Mucosa of stomach (tissue), 1 donor: ENCODE results near the gene ATN1.
A peak's percentile ranks its signal among the peaks of the same experiment; 100 is the strongest.
"Not testable (repeated sequence)": the region's sequence is repeated elsewhere in the genome, so short reads cannot be mapped to it uniquely, and the experiment has no call there.

Experiments used
- H3K27me3 ChIP-seq: one replicate; pipeline ENCODE4 v1.7.0; 2013; ENCODE audit warnings: mild to moderate bottlenecking, low read length; ENCODE audit not compliant: control insufficient read depth, insufficient read depth
- H3K36me3 ChIP-seq: one replicate; pipeline ENCODE4 v1.7.0; 2013; ENCODE audit warnings: low read length; ENCODE audit not compliant: control insufficient read depth, insufficient read depth
- H3K4me1 ChIP-seq: one replicate; pipeline ENCODE4 v1.7.0; 2013; ENCODE audit warnings: mild to moderate bottlenecking, low read length; ENCODE audit not compliant: control insufficient read depth, insufficient read depth
- H3K4me3 ChIP-seq: one replicate; pipeline ENCODE4 v1.7.0; 2013; ENCODE audit warnings: low read length
- H3K9ac ChIP-seq: one replicate; pipeline ENCODE4 v1.7.0; 2013; ENCODE audit warnings: mild to moderate bottlenecking, low read length, moderate library complexity
- H3K9me3 ChIP-seq: one replicate; pipeline ENCODE4 v1.7.0; 2013; ENCODE audit warnings: mild to moderate bottlenecking, low read length, moderate library complexity; ENCODE audit not compliant: control insufficient read depth
- donor health status: Pancreatic carcinoma.

Gene ATN1

GRCh38 chr12:6890789-6891645, 36.7 kb upstream of the ATN1 start:
- H3K9ac ChIP-seq = peak overlapping the region; percentile 86
- H3K4me1 ChIP-seq = peaks cover 12% of the 10 kb centered on the region
- H3K9me3 ChIP-seq = no peaks in the 10 kb centered on the region
- peak overlapping the region; percentile 69 for H3K4me3 ChIP-seq
- no peaks in the 10 kb centered on the region for H3K27me3 ChIP-seq
- H3K36me3 ChIP-seq = no peaks in the 10 kb centered on the region

- H3K9me3 ChIP-seq = no peaks in the 10 kb centered on the region
- no peaks in the 10 kb centered on the region for H3K27me3 ChIP-seq
- peak overlapping the region; percentile 69 for H3K4me3 ChIP-seq
- peaks cover 12% of the 10 kb centered on the region for H3K4me1 ChIP-seq
- H3K9ac ChIP-seq = peak overlapping the region; percentile 86
- no peaks in the 10 kb centered on the region for H3K36me3 ChIP-seq
Measured at GRCh38 chr12:6891646-6892001, 36.1 kb upstream of the ATN1 start.

- not testable (repeated sequence) for H3K4me3 ChIP-seq, H3K36me3 ChIP-seq, H3K9me3 ChIP-seq, H3K9ac ChIP-seq, H3K27me3 ChIP-seq
- peaks cover 12% of the 10 kb centered on the region for H3K4me1 ChIP-seq
Measured at GRCh38 chr12:6892683-6893082, 35.1 kb upstream of the ATN1 start.

GRCh38 chr12:6894321-6894720, 33.4 kb upstream of the ATN1 start:
- no peaks in the 10 kb centered on the region for H3K36me3 ChIP-seq
- H3K9ac ChIP-seq = no peak overlapping the region
- no peak overlapping the region for H3K4me3 ChIP-seq
- peaks cover 13% of the 10 kb centered on the region for H3K4me1 ChIP-seq
- H3K9me3 ChIP-seq = no peaks in the 10 kb centered on the region
- no peaks in the 10 kb centered on the region for H3K27me3 ChIP-seq

GRCh38 chr12:6896846-6897435, 30.8 kb upstream of the ATN1 start:
- no peak overlapping the region for H3K9ac ChIP-seq
- H3K9me3 ChIP-seq = no peaks in the 10 kb centered on the region
- H3K4me3 ChIP-seq = no peak overlapping the region
- H3K4me1 ChIP-seq = peaks cover 10% of the 10 kb centered on the region
- no peaks in the 10 kb centered on the region for H3K27me3 ChIP-seq
- H3K36me3 ChIP-seq = no peaks in the 10 kb centered on the region

DNA sequence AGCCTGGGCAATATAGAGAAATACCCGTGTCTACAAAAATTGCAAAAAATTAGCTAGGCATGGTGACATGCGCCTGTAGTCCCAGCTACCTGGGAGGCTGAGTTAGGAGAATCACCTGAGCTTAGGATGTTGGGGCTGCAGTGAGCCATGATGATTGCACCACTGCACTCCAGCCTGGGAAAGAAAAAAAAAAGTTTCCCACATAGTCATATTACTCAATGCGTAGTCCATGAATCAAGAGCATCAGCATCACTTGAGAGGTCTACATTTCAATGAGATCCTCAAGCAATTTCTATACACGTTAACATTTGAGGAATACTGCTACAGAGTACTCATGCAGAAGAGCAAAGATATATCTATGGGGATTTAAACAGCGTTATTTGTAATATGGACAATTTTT, 28.3 kb upstream of the ATN1 start:
- Histone ChIP-seq H3K4me1 (peaks cover 13% of the 10 kb centered on the region), H3K9me3 (no peaks in the 10 kb centered on the region), H3K27me3 (no peaks in the 10 kb centered on the region), H3K36me3 (no peaks in the 10 kb centered on the region), H3K4me3 (no peak overlapping the region), H3K9ac (no peak overlapping the region)

- no peaks in the 10 kb centered on the region for H3K9me3 ChIP-seq
- no peak overlapping the region for H3K9ac ChIP-seq
- H3K4me1 ChIP-seq = peaks cover 15% of the 10 kb centered on the region
- no peak overlapping the region for H3K4me3 ChIP-seq
- no peaks in the 10 kb centered on the region for H3K36me3 ChIP-seq
- H3K27me3 ChIP-seq = no peaks in the 10 kb centered on the region
Measured at GRCh38 chr12:6899837-6900519, 27.8 kb upstream of the ATN1 start.

DNA sequence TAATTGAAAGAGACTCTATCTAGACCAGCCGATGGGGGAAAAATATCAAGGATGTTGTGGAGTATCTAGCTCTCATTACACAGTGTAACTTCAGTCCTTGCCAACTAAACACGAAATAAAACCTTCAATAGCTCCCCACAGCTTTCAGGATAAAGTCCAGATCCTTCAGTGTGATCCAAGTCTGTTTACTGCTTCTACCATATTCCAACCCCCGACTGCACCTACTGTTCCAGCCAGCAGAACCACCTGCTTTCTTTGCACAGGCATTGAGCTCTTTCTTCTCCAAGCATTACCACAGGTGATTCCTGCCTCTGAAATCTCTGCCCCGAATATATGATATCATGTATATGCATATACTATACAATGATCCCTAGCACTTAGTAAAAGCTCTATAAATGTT, 25.3 kb upstream of the ATN1 start:
- Histone ChIP-seq H3K36me3 (no peaks in the 10 kb centered on the region), H3K9me3 (no peaks in the 10 kb centered on the region), H3K27me3 (no peaks in the 10 kb centered on the region), H3K4me1 (peaks cover 21% of the 10 kb centered on the region), H3K4me3 (no peak overlapping the region), H3K9ac (no peak overlapping the region)

DNA sequence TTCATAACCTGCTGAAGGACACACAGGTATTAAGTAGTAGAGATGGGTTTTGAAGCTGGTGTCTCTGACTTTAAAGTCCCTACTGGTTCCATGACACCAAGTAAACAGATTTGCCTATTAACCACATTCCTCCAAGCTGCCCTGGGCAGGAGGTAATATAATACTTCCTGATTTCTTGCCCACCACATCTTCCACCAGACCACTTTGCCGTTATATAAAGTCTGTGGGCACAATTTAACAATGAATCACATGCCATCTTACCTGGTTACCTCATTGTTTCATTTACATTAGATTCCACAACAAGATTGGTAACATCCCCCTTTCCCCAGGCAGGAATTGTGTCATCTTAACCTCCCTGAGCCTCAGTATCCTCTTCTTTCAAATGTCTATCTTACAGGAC, 24.0 kb upstream of the ATN1 start:
- H3K36me3 ChIP-seq = no peaks in the 10 kb centered on the region
- no peak overlapping the region for H3K4me3 ChIP-seq
- no peaks in the 10 kb centered on the region for H3K9me3 ChIP-seq

GRCh38 chr12:6904280-6905276, 23.2 kb upstream of the ATN1 start, which contains the start of gene LRRC23:
Gene LRRC23 (plus strand): TSS chr12:6904822. CDS start chr12:6905634, 812 bp downstream.
- no peaks in the 10 kb centered on the region for H3K27me3 ChIP-seq
- peak within 1 kb of the TSS; percentile 63 for H3K4me3 ChIP-seq
- peaks cover 17% of the 10 kb centered on the region for H3K4me1 ChIP-seq
- peak within 1 kb of the TSS; percentile 71 for H3K9ac ChIP-seq
- no peaks in the 10 kb centered on the region for H3K9me3 ChIP-seq
- H3K36me3 ChIP-seq = no peaks in the 10 kb centered on the region

More for the DNA sequence above, 24.0 kb upstream of the ATN1 start:
- H3K27me3 ChIP-seq = no peaks in the 10 kb centered on the region
- no peak overlapping the region for H3K9ac ChIP-seq
- H3K4me1 ChIP-seq = peaks cover 21% of the 10 kb centered on the region

GRCh38 chr12:6905414-6906040, 22.2 kb upstream of the ATN1 start:
- peak overlapping the region; percentile 71 for H3K9ac ChIP-seq
- H3K4me1 ChIP-seq = peaks cover 11% of the 10 kb centered on the region
- no peaks in the 10 kb centered on the region for H3K27me3 ChIP-seq
- no peaks in the 10 kb centered on the region for H3K36me3 ChIP-seq
- H3K4me3 ChIP-seq = peak overlapping the region; percentile 63
- H3K9me3 ChIP-seq = no peaks in the 10 kb centered on the region
